Upper lobe of left lung (tissue), 6 donors: Measurements from ENCODE around the gene PDZD8. TPM values are rescaled to one million over a fixed set of nuclear protein-coding genes. Genes with fewer than 3 reads are reported as not detected.

ENCODE experiments used
- ATAC-seq, 2 donors: fragments of 200-7000 bp; cut with Tn5 transposase; one replicate each; pipeline ENCODE4 v1.9.1; 2022; ENCODE audit warnings: mild to moderate bottlenecking in 2 of 2, moderate library complexity in 2 of 2; ENCODE audit not compliant: low FRiP score in 2 of 2
- DNase-seq, 2 donors: peaks; one replicate each; pipeline ENCODE4 v3.0.0-alpha.2; 2019 to 2020
- H3K27ac ChIP-seq, 4 donors: fragments of 200-600 bp; sonication (generic); one replicate each; pipeline ENCODE4 v1.5.1; 2016 to 2019
- H3K27me3 ChIP-seq, 4 donors: fragments of 200-600 bp; sonication (generic); one replicate each; pipeline ENCODE4 v1.5.1; 2017 to 2019
- H3K36me3 ChIP-seq, 4 donors: fragments of 200-600 bp; sonication (generic); one replicate each; pipeline ENCODE4 v1.5.1; 2016 to 2019
- H3K4me1 ChIP-seq, 4 donors: fragments of 200-600 bp; sonication (generic); one replicate each; pipeline ENCODE4 v1.5.1; 2018 to 2019
- H3K4me3 ChIP-seq, 4 donors: fragments of 200-600 bp; sonication (generic); one replicate each; pipeline ENCODE4 v1.5.1; 2017 to 2019; ENCODE audit warnings: mild to moderate bottlenecking in 2 of 4, moderate library complexity in 1 of 4
- H3K9me3 ChIP-seq, 4 donors: fragments of 200-600 bp; sonication (generic); one replicate each; pipeline ENCODE4 v1.5.1; 2018 to 2019
- EP300 ChIP-seq, 4 donors: sonication (generic); formaldehyde crosslinking; IDR thresholded peaks; one replicate each; pipeline ENCODE4 v1.5.1; 2017; ENCODE audit warnings: antibody characterized with exemption in 4 of 4, control low read depth in 2 of 4
- POLR2A ChIP-seq, 4 donors: fragments of 450-650 bp; IDR thresholded peaks; one replicate each; pipeline ENCODE4 v1.5.1; 2016 to 2017; ENCODE audit warnings: antibody characterized with exemption in 4 of 4, mild to moderate bottlenecking in 2 of 4
- POLR2AphosphoS5 ChIP-seq, 2 donors: sonication (generic); formaldehyde crosslinking; IDR thresholded peaks; one replicate each; pipeline ENCODE4 v1.5.1; 2017; ENCODE audit warnings: antibody characterized with exemption in 2 of 2
- WGBS, 2 donors: methylation state at CpG; one replicate each; pipeline ENCODE4 v1.1.5; 2017 to 2018; 5-methylcytosine and 5-hydroxymethylcytosine counted together
- total RNA-seq, 6 donors: library from RNA; depleted of rRNA in 4 of 6; stranded (reverse); fragments of >200 nt in 4 of 6; gene quantifications; one replicate each; pipeline versions ENCODE4 v1.1.0 to v1.2.1, GENCODE V29; 2016 to 2021
- TF ChIP-seq, protein P1 (sequence below), 6 experiments: fragments of 450-650 bp in 4 of 6; fragments of 200-600 bp in 2 of 6; sonication (generic) in 2 of 6; IDR thresholded peaks; one replicate each; pipeline ENCODE4 v1.5.1; 2016 to 2019; ENCODE audit warnings: antibody characterized with exemption in 6 of 6
- donor health status: DM: no; HTN: no; CAD: no; lungs with moderate emphysema.
- donor health status: DM: no; HTN: yes; CAD: no; lungs with severe emphysema.

PDZD8 gene
- total RNA-seq, 6 donors from 2014 or later: 18.9 to 42.0 (median 34.0) TPM

DNA sequence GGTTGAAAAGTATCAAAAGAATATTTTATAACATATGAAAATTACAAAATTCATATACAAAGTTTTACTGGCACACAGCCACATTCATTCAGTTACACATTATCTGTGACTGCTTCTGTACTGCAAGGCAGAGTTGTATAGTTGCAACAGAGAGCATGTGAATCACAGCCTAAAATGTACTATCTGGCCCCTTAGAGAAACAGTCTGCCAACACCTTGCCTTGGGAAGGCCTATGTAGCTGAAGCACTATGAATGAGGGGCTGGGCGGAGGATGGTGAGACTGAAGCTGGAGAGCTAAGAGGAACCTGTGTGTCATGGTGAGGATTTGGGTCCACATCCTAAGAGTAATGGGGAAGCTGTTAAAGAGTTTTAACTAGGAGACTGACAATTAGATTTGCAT lies 35.7 kb downstream of the PDZD8 start:
- H3K4me1 ChIP-seq: peaks cover 3 to 8% (median 7%) of the 10 kb centered on the region in 4 donors
- no peak overlapping the region for H3K27ac ChIP-seq
- H3K4me3 ChIP-seq: no peak overlapping the region
- WGBS, 2 donors: 94 to 100% methylated on average over 1 of the region's 1 CpG
- TF ChIP-seq EP300 (IDR thresholded peaks at IDR 0.05): no peak
- TF ChIP-seq, protein P1, sequence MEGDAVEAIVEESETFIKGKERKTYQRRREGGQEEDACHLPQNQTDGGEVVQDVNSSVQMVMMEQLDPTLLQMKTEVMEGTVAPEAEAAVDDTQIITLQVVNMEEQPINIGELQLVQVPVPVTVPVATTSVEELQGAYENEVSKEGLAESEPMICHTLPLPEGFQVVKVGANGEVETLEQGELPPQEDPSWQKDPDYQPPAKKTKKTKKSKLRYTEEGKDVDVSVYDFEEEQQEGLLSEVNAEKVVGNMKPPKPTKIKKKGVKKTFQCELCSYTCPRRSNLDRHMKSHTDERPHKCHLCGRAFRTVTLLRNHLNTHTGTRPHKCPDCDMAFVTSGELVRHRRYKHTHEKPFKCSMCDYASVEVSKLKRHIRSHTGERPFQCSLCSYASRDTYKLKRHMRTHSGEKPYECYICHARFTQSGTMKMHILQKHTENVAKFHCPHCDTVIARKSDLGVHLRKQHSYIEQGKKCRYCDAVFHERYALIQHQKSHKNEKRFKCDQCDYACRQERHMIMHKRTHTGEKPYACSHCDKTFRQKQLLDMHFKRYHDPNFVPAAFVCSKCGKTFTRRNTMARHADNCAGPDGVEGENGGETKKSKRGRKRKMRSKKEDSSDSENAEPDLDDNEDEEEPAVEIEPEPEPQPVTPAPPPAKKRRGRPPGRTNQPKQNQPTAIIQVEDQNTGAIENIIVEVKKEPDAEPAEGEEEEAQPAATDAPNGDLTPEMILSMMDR (IDR thresholded peaks at IDR 0.05): no peak
- TF ChIP-seq POLR2A (IDR thresholded peaks at IDR 0.05): no peak
- TF ChIP-seq POLR2AphosphoS5 (IDR thresholded peaks at IDR 0.05): no peak
- H3K9me3 ChIP-seq: no peaks in the 10 kb centered on the region
- DNase-seq (no peak), ATAC-seq (no peak)
- H3K36me3 ChIP-seq: peaks cover 0 to 6% (median 0%) of the 10 kb centered on the region in 4 donors
- no peaks in the 10 kb centered on the region for H3K27me3 ChIP-seq

DNA sequence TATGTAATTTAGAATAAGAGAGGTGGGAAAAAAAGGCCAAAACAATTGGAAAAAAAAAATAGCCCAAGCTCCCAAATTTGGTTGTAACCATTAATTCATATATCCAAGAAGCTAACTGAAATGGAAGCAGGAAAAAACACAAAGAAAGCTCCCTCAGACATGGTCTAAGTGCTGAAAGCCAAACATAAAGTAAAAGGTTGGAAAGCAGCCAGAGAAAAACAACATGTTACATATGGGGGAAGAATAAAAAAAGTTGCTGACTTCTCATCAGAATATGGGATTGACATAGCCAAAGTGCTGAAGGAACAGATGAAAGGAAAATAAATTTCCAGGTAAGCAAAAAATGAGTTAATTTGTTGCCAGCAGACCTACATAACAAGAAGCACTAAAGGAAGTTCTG lies 40.3 kb downstream of the PDZD8 start:
- Histone ChIP-seq H3K27ac (no peak overlapping the region), H3K27me3 (no peaks in the 10 kb centered on the region), H3K4me3 (no peak overlapping the region), H3K9me3 (no peaks in the 10 kb centered on the region), H3K4me1 (no peaks in the 10 kb centered on the region), H3K36me3 (peaks cover 0 to 7% (median 0%) of the 10 kb centered on the region in 4 donors)
- no peak for TF ChIP-seq EP300 (IDR thresholded peaks at IDR 0.05)
- ATAC-seq (no peak), DNase-seq (no peak)

DNA sequence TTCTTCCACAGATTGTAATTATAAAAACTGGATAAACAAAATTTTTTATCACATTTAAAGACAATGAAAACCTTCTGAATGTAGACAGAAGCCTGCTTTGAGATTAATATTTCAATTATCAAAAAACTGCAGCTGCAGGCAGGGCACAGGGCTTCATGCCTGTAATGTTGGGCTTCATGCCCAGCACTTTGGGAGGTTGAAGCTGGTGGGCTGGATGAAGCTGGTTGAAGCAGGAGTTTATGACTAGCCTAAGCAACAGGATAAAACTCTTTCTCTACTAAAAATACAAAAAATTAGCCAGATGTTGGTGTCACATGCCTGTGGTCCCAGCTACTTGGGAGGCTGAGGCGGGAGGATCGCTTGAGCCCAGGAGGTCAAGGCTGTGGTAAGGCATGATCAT lies 41.2 kb downstream of the PDZD8 start:
- Histone ChIP-seq H3K9me3 (no peaks in the 10 kb centered on the region), H3K36me3 (peaks cover 0 to 3% (median 0%) of the 10 kb centered on the region in 4 donors), H3K4me1 (no peaks in the 10 kb centered on the region), H3K27ac (no peak overlapping the region), H3K4me3 (no peak overlapping the region), H3K27me3 (no peaks in the 10 kb centered on the region)
- ATAC-seq: no peak
- TF ChIP-seq POLR2AphosphoS5 (IDR thresholded peaks at IDR 0.05) (no peak), POLR2A (IDR thresholded peaks at IDR 0.05) (no peak), EP300 (IDR thresholded peaks at IDR 0.05) (no peak)
- TF ChIP-seq, protein P1 (IDR thresholded peaks at IDR 0.05): no peak
- DNase-seq: no peak
- WGBS, 2 donors: 98 to 100% methylated on average over 2 of the region's 2 CpGs

- TF ChIP-seq, protein P1 (IDR thresholded peaks at IDR 0.05): no peak
- TF ChIP-seq EP300 (IDR thresholded peaks at IDR 0.05) (no peak), POLR2AphosphoS5 (IDR thresholded peaks at IDR 0.05) (no peak), POLR2A (IDR thresholded peaks at IDR 0.05) (no peak)
- DNase-seq (no peak), ATAC-seq (no peak)
- H3K4me3 ChIP-seq: no peak overlapping the region
- no peak overlapping the region for H3K27ac ChIP-seq
- H3K9me3 ChIP-seq: no peaks in the 10 kb centered on the region
- no peaks in the 10 kb centered on the region for H3K27me3 ChIP-seq
- H3K4me1 ChIP-seq: peaks cover 0 to 3% (median 1%) of the 10 kb centered on the region in 4 donors
- no peaks in the 10 kb centered on the region for H3K36me3 ChIP-seq
Measured at GRCh38 chr10:117327262-117327661, 48.0 kb downstream of the PDZD8 start.

DNA sequence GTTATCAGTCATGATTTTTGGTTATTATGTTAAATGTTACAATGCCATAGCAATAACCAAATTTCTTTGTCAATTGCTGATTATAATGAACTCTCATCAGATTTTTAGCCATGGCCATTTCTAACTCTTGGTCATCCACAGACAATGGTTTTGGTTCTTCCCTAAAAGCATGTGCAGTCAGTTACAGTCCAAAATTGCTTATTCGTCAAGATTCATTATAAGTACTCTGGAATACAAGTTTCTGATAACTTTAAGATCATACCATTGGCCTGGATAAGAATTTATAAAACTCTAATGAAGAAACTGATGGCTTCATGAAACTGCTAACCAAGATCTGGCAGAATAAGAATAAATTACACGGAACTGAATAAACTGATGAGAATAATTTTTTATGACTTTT lies 50.9 kb downstream of the PDZD8 start:
- Histone ChIP-seq H3K4me1 (peaks cover 0 to 6% (median 2%) of the 10 kb centered on the region in 4 donors), H3K36me3 (no peaks in the 10 kb centered on the region), H3K4me3 (no peak overlapping the region), H3K27me3 (no peaks in the 10 kb centered on the region), H3K9me3 (no peaks in the 10 kb centered on the region), H3K27ac (no peak overlapping the region)
- no peak for DNase-seq
- no peak for ATAC-seq
- TF ChIP-seq POLR2A (IDR thresholded peaks at IDR 0.05) (no peak), EP300 (IDR thresholded peaks at IDR 0.05) (no peak), POLR2AphosphoS5 (IDR thresholded peaks at IDR 0.05) (no peak)
- TF ChIP-seq, protein P1 (IDR thresholded peaks at IDR 0.05): no peak
- WGBS, 2 donors: 93 to 97% methylated on average over 2 of the region's 2 CpGs
